ACHN (cell line): Measurements from ENCODE around the gene TMEM17.

Experiments
- DNase-seq: peaks from one replicate; pipeline ENCODE4 v3.0.0-alpha.2; 2015
- in situ Hi-C: cut with HindIII; loops from 2 replicates; pipeline ENCODE4 v1.10.0; 2017; ENCODE audit warnings: low sequenced_read_pairs, low pct_ligation_motif_present, low pct_unique_long_range_greater_than_20kb

The TMEM17 gene

GRCh38 chr2:62479917-62480316, 26.1 kb downstream of the TMEM17 start:
- no peak for DNase-seq
- in situ Hi-C loops: no loop called here

- in situ Hi-C loops: no loop called here
- DNase-seq: no peak
These were observed 27.9 kb downstream of the TMEM17 start for GRCh38 chr2:62478093-62478580.

DNA sequence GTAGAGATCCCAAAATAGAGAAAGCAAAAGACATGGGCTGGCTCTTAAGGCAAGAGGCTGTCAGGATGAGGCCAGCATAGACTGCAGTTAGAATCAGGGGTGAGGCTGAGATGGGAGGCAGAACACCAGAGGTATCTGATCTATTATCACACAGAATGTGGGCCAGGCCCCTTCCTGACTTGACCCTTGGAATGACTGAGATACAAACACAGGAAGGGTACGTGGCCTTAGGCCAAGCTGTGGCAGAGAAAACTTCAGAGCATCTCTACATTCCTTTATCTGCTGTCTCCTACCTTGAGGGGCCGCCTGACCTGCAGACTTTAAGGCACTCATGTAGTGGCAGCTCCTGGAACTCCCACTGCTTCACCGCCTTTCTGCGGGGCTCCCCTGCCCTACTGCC, 28.4 kb downstream of the TMEM17 start:
- DNase-seq: no peak
- in situ Hi-C loops: no loop called here

- no peak for DNase-seq
These were observed 30.6 kb downstream of the TMEM17 start for GRCh38 chr2:62475172-62476011.

GRCh38 chr2:62474176-62474575, 31.8 kb downstream of the TMEM17 start:
- in situ Hi-C loops: loop anchor here (25.0 kb wide), 1 partner anchor 288 kb away; no protein-coding TSS in a partner anchor
- no peak for DNase-seq

More at GRCh38 chr2:62475172-62476011, 30.6 kb downstream of the TMEM17 start:
- in situ Hi-C loops: no loop called here

DNA sequence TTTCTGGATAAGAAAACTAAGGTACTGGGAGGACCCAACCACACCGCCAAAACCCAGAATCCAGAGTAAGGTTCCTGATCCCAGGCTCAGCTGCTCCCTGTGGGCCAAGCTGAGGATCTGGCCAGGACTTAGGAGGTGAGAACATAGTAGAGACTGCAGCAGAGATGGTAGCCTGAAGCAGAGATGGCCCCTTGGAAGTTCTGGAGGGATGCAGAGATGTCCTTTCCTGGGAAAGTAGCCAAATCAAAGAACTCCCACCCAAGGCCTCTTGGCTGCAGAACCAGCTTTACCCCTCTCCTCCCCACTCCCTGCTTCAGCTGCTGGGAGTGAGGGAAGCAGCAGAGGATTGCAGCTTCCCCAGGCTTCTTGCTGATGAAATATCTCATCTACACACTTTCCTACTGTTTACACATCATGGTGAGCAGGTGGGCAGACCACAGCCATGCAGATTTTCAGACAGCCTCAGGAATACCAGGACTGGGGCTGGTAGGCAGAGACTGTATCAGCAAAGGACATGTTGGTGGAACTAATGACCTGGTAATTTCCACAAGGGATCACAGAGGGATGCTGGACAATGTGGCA, 32.7 kb downstream of the TMEM17 start:
- no peak for DNase-seq
- in situ Hi-C loops: loop anchor here (25.0 kb wide), 1 partner anchor 289 kb away; no protein-coding TSS in a partner anchor

GRCh38 chr2:62472312-62472711, 33.7 kb downstream of the TMEM17 start:
- no peak for DNase-seq
- in situ Hi-C loops: loop anchor here (25.0 kb wide), 1 partner anchor 290 kb away; no protein-coding TSS in a partner anchor

GRCh38 chr2:62471816-62472215, 34.2 kb downstream of the TMEM17 start:
- DNase-seq: no peak
- in situ Hi-C loops: loop anchor here (25.0 kb wide), 1 partner anchor 290 kb away; no protein-coding TSS in a partner anchor

DNA sequence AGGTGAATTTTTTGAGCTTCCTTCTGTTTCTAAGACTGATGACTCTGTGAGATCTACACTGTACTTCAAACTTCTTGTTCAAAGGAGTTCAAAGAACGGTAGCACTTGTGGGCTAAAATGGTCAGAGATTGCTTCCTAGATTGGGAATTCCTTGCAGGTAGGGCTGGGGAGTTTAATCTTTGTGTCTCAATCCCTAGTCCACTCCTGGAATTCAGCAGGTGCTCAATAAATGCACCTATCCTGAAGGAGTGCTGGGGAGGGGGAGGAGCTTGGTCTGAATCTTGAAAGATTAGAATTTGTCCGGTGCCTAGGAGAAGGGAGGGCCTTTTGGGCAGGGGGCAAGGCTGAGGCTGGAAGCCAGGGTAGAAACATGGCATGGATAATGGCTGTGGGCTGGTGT, 34.6 kb downstream of the TMEM17 start:
- no peak for DNase-seq
- in situ Hi-C loops: loop anchor here (25.0 kb wide), 1 partner anchor 291 kb away; no protein-coding TSS in a partner anchor

DNA sequence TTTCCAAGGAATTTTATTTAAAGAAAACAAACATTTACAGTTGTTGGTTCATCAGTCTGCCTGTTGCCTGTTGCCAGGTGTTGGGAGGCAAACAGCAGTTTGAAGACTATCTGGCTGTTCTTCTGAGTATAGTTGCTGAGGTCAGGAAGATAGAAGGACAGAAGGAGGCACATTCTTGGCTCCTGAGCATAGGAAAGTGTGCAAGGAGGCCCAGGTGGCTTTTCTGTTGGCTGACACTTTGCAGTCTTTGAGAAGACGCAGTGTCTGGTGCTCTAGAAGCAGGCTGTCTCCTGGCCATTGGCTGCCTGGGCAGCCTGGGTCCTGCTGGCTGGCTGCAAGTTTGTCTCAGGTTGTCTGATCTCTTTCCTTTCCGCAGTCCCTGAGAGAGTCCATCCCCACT, 36.4 kb downstream of the TMEM17 start:
- in situ Hi-C loops: loop anchor here (25.0 kb wide), 1 partner anchor 293 kb away; no protein-coding TSS in a partner anchor

DNA sequence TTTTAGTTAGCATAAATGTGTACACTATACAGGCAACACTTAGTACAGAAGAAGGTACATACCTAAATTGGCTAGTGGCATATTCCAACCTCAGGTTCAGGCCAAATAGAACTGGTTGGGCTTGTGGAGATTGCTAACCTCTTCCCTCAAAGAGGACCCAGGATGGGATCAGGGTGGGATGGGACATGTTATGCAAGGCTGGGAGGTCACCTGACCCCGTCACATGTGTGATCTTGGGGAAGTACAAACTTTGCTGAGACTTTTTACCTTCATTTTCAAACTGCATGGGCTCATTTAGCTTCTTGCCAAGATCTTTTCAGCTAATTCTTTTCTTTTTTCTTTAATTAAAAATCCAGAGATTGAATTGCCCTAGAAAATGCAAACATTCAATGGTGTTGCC, 36.9 kb downstream of the TMEM17 start:
- in situ Hi-C loops: loop anchor here (25.0 kb wide), 1 partner anchor 293 kb away; no protein-coding TSS in a partner anchor
- DNase-seq: no peak

More for the DNA sequence above, 36.4 kb downstream of the TMEM17 start:
- DNase-seq: no peak

DNA sequence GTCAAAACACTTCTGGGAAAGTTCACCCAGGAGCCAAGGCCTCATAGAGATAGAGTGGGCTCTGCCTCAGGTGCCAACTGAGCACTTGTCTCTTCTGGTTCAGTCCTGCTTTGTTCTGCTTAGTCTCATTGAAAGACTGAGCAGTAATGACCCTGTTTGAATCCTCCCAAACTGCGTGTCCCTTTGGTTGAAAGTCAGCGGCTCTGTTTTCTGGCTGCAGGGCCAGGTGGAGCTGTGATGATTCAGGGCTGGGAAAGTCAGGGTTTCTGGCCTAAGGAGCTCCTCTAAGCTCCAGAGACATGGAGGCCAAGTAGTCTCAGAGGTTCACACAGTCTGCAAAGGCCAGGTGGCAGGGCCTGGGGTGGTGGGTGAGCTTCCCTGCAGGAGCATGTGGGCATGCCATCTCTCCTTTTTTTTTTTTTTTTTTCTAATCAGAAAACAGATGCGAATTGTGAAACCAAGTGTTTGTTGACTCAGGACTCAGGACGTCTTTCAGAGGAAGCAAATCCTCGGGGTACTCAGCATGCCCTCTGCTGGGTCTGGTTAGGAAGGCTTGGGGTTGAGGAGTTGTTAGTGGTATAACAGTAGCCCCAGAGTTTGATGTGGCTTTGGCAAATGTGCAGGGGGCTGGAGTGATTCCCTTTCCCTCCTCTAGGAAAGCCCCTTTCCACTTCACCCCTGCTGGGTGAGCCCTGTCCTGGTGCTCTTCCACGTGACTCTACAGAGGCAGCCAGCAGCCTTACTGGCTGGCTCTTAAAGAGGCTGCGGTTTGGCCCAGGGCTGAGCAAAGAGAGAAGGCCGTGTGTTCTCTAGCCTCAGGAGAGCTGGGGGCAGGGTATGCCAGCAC, 38.3 kb downstream of the TMEM17 start:
- DNase-seq: no peak
- in situ Hi-C loops: loop anchor here (25.0 kb wide), 1 partner anchor 295 kb away; no protein-coding TSS in a partner anchor

- no peak for DNase-seq
- in situ Hi-C loops: loop anchor here (25.0 kb wide), 1 partner anchor 295 kb away; no protein-coding TSS in a partner anchor
These were observed 38.9 kb downstream of the TMEM17 start for GRCh38 chr2:62467100-62467474.

GRCh38 chr2:62466503-62466854, 39.5 kb downstream of the TMEM17 start:
- no peak for DNase-seq
- in situ Hi-C loops: loop anchor here (25.0 kb wide), 1 partner anchor 296 kb away; no protein-coding TSS in a partner anchor

DNA sequence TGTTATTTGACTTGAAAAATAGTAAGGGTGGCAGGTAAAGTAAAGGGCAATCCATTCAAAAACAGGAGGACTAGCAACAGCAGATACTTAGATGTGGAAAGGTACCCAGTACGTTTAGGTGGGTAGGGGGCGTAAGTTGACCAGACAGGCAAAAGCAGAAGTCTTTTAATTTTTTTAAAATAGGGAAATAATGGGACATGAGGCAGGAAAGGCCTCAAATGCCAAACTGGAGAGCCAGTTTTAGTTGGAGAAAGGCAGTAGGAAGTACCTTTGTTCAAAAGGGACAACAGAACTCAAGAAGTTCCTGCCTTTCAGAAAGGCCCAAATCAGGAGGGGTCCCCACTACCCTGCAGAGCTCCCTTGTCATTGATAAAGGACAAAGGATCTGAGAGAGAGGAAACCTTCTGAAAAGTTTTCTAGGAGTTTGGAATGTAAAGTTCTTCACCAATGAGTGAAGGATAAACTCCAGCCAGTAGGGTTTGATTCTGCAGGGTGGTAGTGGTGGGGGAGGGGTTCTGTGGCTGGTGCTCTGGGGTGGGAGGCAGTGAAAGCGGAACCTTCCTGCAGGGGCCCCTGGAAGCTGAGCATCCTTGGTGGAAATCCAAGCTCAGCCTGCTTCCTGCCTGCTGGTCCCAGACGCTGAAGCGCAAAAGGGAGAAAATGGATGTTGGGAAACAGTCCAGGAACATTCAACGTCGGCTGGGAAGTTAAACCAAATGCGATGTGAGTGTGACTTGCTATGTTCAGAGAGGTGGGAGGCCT, 40.1 kb downstream of the TMEM17 start:
- in situ Hi-C loops: loop anchor here (25.0 kb wide), 1 partner anchor 296 kb away; no protein-coding TSS in a partner anchor
- no peak for DNase-seq

- in situ Hi-C loops: loop anchor here (25.0 kb wide), 1 partner anchor 297 kb away; no protein-coding TSS in a partner anchor
- DNase-seq: no peak
These were observed 40.8 kb downstream of the TMEM17 start for GRCh38 chr2:62465039-62465740.
